Smooth muscle cell (in vitro differentiated cells): ENCODE results near the gene AP3S1. TPM values are rescaled to one million over a fixed set of nuclear protein-coding genes. Genes with fewer than 3 reads are reported as not detected.

Source experiments
- DNase-seq: peaks from one replicate; lab custom pipeline; 2025; ENCODE audit not compliant: unreplicated experiment; lab: John Stamatoyannopoulos, UW
- H2AFZ ChIP-seq: fragments of 200-600 bp; sonication (generic); 2 replicates; pipeline ENCODE4 v1.6.0; 2016; ENCODE audit warnings: antibody characterized with exemption, low read depth, mild to moderate bottlenecking
- H3F3A ChIP-seq: fragments of 200-600 bp; sonication (generic); 2 replicates; pipeline ENCODE4 v1.6.0; 2017; ENCODE audit warnings: antibody characterized with exemption, low read depth
- H3K27ac ChIP-seq: fragments of 200-600 bp; sonication (generic); 2 replicates; pipeline ENCODE4 v1.5.1; 2016; ENCODE audit warnings: low read depth, mild to moderate bottlenecking
- H3K27me3 ChIP-seq: fragments of 200-600 bp; sonication (generic); 2 replicates; pipeline ENCODE4 v1.6.1; 2016; ENCODE audit warnings: low read depth, mild to moderate bottlenecking
- H3K36me3 ChIP-seq: fragments of 200-600 bp; sonication (generic); 2 replicates; pipeline ENCODE4 v1.5.1; 2016; ENCODE audit warnings: low read depth
- H3K4me1 ChIP-seq: fragments of 200-600 bp; sonication (generic); 2 replicates; pipeline ENCODE4 v1.5.1; 2016; ENCODE audit warnings: low read depth
- H3K4me2 ChIP-seq: fragments of 200-600 bp; sonication (generic); 2 replicates; pipeline ENCODE4 v1.6.0; 2016; ENCODE audit warnings: mild to moderate bottlenecking
- H3K4me3 ChIP-seq: fragments of 200-600 bp; sonication (generic); 2 replicates; pipeline ENCODE4 v1.5.1; 2016; ENCODE audit warnings: mild to moderate bottlenecking
- H3K79me2 ChIP-seq: fragments of 200-600 bp; sonication (generic); 2 replicates; pipeline ENCODE4 v1.6.0; 2016; ENCODE audit warnings: low read depth, mild to moderate bottlenecking
- H3K9ac ChIP-seq: fragments of 200-600 bp; sonication (generic); 2 replicates; pipeline ENCODE4 v1.6.0; 2016; ENCODE audit warnings: low read depth
- H3K9me3 ChIP-seq: fragments of 200-600 bp; sonication (generic); replicated peaks from 2 replicates; pipeline ENCODE4 v1.5.1; 2016; ENCODE audit warnings: low read depth
- H4K20me1 ChIP-seq: fragments of 200-600 bp; sonication (generic); 2 replicates; pipeline ENCODE4 v1.6.0; 2016; ENCODE audit warnings: low read depth
- WGBS: methylation state at CpG from one replicate; pipeline ENCODE4 v1.1.7; 2016; ENCODE audit warnings: low lambda C conversion rate; 5-methylcytosine and 5-hydroxymethylcytosine counted together
- polyA plus RNA-seq: library from polyadenylated mRNA; unstranded; fragments of >200 nt; fragmentation: Nextera tagmentation; extraction: Ambion mirVana; gene quantifications from 2 replicates; pipeline ENCODE4 v1.2.1, GENCODE V29; 2016
- total RNA-seq: library from RNA; depleted of rRNA; stranded (reverse); fragments of >200 nt; gene quantifications from 2 replicates; pipeline ENCODE4 v1.2.3, GENCODE V29; 2014
- TF ChIP-seq, protein P1 (sequence below): fragments of 200-600 bp; sonication (generic); IDR thresholded peaks from 2 replicates; pipeline ENCODE4 v1.5.1; 2017; ENCODE audit warnings: borderline replicate concordance, mild to moderate bottlenecking, antibody characterized with exemption; ENCODE audit not compliant: insufficient read depth, poor library complexity, severe bottlenecking

The AP3S1 gene
- total and polyA plus RNA-seq, 2 experiments from 2014 or later: 130 to 191 TPM

DNA sequence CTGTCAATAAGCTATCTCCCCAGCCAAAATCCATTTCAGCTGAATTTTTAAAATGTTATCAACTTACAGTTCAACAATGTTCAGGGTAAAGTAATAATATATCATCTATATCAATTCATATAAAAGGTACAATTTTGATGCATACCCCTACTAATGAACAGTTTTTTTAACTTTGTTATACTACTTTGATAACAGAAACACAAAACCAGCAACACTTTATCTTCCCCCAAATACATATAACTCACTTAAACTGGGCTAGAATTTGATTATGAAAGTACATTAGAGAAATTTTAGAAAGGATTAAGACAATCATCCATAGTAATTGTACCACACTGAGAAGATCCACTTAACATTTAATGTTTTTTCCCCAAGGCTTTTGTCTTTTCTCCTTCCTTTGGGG, 30.3 kb upstream of the AP3S1 start:
- H3K27me3 ChIP-seq: peaks cover 14% of the 10 kb centered on the region
- no peak overlapping the region for H2AFZ ChIP-seq
- no peak for DNase-seq
- TF ChIP-seq, protein P1, sequence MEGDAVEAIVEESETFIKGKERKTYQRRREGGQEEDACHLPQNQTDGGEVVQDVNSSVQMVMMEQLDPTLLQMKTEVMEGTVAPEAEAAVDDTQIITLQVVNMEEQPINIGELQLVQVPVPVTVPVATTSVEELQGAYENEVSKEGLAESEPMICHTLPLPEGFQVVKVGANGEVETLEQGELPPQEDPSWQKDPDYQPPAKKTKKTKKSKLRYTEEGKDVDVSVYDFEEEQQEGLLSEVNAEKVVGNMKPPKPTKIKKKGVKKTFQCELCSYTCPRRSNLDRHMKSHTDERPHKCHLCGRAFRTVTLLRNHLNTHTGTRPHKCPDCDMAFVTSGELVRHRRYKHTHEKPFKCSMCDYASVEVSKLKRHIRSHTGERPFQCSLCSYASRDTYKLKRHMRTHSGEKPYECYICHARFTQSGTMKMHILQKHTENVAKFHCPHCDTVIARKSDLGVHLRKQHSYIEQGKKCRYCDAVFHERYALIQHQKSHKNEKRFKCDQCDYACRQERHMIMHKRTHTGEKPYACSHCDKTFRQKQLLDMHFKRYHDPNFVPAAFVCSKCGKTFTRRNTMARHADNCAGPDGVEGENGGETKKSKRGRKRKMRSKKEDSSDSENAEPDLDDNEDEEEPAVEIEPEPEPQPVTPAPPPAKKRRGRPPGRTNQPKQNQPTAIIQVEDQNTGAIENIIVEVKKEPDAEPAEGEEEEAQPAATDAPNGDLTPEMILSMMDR: no peak
- no peak overlapping the region for H3K27ac ChIP-seq
- H4K20me1 ChIP-seq: no peaks in the 10 kb centered on the region
- peaks cover 12% of the 10 kb centered on the region for H3F3A ChIP-seq
- H3K4me1 ChIP-seq: peaks cover 14% of the 10 kb centered on the region
- H3K79me2 ChIP-seq: peaks cover 20% of the 10 kb centered on the region
- no peak overlapping the region for H3K9ac ChIP-seq
- no peak overlapping the region for H3K4me3 ChIP-seq
- H3K36me3 ChIP-seq: no peaks in the 10 kb centered on the region
- no peaks in the 10 kb centered on the region for H3K9me3 ChIP-seq
- H3K4me2 ChIP-seq: no peak overlapping the region

GRCh38 chr5:115812372-115812771, 29.4 kb upstream of the AP3S1 start:
- Histone ChIP-seq H3K27me3 (peaks cover 14% of the 10 kb centered on the region), H3K9ac (no peak overlapping the region), H3K9me3 (no peaks in the 10 kb centered on the region), H3K27ac (no peak overlapping the region), H3K4me2 (no peak overlapping the region), H3K4me3 (no peak overlapping the region), H2AFZ (no peak overlapping the region), H3K79me2 (peaks cover 20% of the 10 kb centered on the region), H3F3A (peaks cover 2% of the 10 kb centered on the region), H3K4me1 (peaks cover 14% of the 10 kb centered on the region), H4K20me1 (no peaks in the 10 kb centered on the region), H3K36me3 (no peaks in the 10 kb centered on the region)
- TF ChIP-seq, protein P1: no peak
- whole genome bisulfite sequencing: 94% methylated on average over 1 of the region's 1 CpG
- no peak for DNase-seq

DNA sequence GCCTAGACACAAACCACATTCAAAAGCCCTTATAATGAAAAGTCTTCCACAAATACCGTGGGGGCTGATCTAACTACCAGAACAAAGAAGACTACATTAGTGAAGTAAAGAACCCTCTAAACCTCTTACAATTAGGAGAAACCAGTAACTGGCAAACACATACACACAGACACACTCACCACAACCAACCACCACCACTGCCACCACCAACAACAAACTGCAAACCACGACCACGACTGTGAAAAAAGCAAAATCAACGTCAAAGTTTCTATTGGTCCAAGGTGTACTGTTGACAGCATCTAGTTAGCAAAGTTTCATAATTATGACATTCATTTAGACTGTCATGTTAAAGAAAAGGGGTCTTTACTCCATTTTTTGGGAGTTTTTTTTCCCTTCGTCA, 28.0 kb upstream of the AP3S1 start:
- H2AFZ ChIP-seq: no peak overlapping the region
- H3K4me1 ChIP-seq: peaks cover 14% of the 10 kb centered on the region
- no peaks in the 10 kb centered on the region for H4K20me1 ChIP-seq
- no peaks in the 10 kb centered on the region for H3K36me3 ChIP-seq
- H3K4me3 ChIP-seq: peak overlapping the region; percentile 66
- H3K9me3 ChIP-seq: no peaks in the 10 kb centered on the region
- H3K27ac ChIP-seq: no peak overlapping the region
- H3K4me2 ChIP-seq: peak overlapping the region; percentile 89
- H3K9ac ChIP-seq: no peak overlapping the region
- H3F3A ChIP-seq: no peaks in the 10 kb centered on the region
- peaks cover 20% of the 10 kb centered on the region for H3K79me2 ChIP-seq
- DNase-seq: no peak
- 71% methylated on average over 5 of the region's 5 CpGs for WGBS
- peaks cover 14% of the 10 kb centered on the region for H3K27me3 ChIP-seq
- TF ChIP-seq, protein P1: no peak

DNA sequence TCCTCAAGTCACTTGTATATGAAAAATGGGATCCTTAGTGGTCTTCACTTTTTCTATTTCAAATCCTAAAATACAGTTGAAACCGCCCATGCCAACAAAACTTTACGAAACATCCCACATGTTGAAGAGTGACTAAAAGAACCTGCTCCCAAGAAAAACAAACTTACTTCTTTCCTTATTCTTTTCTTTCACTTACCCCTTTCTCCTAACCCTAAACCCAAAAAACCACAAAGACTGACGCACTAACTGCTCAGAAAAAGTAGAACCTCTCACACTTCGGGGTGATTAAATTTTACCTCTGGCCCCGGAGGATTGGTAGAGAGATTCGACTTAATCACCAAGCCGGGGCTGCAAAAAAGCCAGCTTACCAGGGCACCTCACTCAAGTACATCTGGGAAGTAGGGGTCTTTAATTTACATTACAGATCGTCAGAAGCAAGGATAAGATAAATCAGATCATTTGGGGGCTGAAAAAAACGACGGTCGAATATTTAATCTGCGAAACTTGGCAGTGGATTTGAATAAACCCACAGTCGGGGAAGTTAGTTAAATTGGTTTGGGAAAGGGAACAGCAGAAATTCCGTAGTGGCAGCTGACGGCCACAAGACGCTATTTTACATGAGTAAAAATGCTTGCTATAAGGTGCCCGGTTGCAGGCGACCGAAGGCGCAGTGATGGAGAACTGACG, 26.6 kb upstream of the AP3S1 start:
- peak overlapping the region; percentile 89 for H3K4me2 ChIP-seq
- H4K20me1 ChIP-seq: no peaks in the 10 kb centered on the region
- WGBS: 26% methylated on average over 21 of the region's 21 CpGs
- no peak overlapping the region for H3K27ac ChIP-seq
- H3K9ac ChIP-seq: peak overlapping the region; percentile 92
- DNase-seq: no peak
- peak overlapping the region; percentile 99 for H2AFZ ChIP-seq
- H3K36me3 ChIP-seq: no peaks in the 10 kb centered on the region
- H3K4me3 ChIP-seq: peak overlapping the region; percentile 66
- no peaks in the 10 kb centered on the region for H3K9me3 ChIP-seq
- H3K27me3 ChIP-seq: peaks cover 14% of the 10 kb centered on the region
- H3K4me1 ChIP-seq: peaks cover 14% of the 10 kb centered on the region
- H3K79me2 ChIP-seq: peaks cover 20% of the 10 kb centered on the region
- TF ChIP-seq, protein P1: no peak
- H3F3A ChIP-seq: no peaks in the 10 kb centered on the region
